Right renal cortex interstitium (tissue), 3 donors: ENCODE measurements around the gene RIPOR3. TPM values are rescaled to one million over a fixed set of nuclear protein-coding genes. Genes with fewer than 3 reads are reported as not detected.
A peak's percentile ranks its signal among the peaks of the same experiment; 100 is the strongest.
"Not testable (repeated sequence)": the region's sequence is repeated elsewhere in the genome, so short reads cannot be mapped to it uniquely, and the experiment has no call there.

Source experiments
- DNase-seq, 3 donors: peaks; one replicate each; pipeline ENCODE4 v3.0.0-alpha.2; 2013; ENCODE audit warnings: low read depth in 3 of 3, low spot score in 2 of 3
- polyA plus RNA-seq, 3 donors: library from polyadenylated mRNA; unstranded; fragments of 120-200 nt; gene quantifications; one replicate each; pipeline ENCODE4 v1.2.1, GENCODE V29; 2013; ENCODE audit not compliant: insufficient read length in 3 of 3

Gene RIPOR3
- polyA plus RNA-seq, 3 donors: 6.4 to 6.9 (median 6.5) TPM

DNA sequence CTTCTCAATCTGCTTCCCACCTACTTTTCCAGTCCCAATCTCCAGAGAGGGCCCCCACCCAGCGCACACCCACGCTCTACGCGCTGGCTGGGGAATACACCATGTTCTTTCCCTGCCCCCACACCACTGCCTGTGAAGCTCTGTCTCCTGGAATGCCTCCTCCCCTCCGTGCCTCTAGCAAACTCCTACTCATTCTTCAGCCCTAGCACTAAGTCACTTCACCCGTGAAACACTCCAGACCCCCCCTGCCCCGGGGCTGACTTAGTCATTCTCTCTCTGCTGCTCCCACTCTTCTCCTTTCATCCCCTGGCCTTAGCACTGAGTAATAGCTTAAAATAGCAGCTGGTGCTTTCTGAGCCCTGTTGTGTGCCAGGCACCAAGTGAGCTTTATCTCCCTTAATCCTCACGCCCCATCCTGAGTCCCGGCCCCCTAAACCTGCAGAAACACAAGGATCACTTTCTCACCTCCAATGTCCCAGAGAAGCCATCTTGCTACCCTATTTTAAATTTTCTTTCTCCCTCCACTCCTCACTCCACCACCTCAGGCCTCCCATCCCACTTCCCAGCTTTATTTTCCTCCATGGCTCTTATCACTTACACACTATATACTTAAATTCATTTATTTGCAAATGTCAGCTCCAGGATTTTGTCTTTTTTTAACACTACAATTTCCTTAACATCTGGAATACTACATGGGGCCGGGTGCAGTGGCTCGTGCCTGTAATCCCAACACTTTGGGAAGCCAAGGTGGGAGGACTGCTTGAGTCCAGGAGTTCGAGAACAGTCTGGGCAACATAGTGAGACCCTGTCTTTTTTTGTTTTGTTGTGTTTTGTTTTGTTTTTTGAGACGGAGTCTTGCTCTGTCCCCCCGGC lies 33.7 kb upstream of the RIPOR3 start:
- DNase-seq: peak in 1 of 3 donors; percentile 75

DNA sequence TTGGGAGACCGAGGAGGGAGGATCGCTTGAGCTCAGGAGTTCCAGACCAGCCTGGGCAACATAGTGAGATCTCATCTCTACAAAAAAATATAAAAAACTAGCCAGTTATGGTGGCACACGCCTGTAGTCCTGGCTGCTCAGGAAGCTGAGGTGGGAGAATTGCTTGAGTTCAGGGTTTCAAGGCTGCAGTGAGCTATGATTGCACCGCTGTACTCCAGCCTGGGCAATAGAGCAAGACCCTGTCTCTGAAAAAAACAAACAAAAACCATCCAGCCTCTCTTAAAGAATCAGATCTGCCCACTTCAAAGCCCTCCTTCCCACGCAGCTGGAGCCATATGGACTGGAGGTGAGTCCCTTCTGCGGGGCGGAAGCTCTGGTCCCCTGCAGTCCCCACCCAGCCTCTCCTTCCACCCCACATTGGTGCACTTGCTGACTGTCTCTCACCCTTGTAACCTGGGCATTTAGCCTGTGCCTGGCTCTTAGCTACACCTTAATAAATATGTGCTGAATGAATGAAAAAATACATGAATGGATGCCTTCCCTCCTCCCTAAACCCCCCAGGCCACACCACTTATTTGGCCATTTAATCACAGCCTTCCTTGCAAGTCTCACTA lies 32.9 kb upstream of the RIPOR3 start:
- DNase-seq: no peak

DNA sequence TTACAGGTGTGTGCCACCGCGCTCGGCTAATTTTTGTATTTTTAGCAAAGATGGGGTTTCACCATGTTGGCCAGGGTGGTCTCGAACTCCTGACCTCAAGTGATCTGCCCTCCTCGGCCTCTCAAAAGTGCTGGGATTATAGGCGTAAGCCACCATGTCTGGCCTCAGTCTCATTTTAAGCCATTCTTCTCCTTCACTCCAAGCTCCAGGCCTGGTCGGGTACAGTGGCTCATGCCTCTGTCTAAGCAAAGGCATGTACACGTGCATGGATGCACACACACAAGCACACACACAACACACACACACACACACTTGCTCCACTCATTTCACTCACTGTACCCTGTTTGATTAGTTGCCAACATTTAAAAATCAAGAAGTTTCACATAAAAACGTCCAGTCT lies 32.3 kb upstream of the RIPOR3 start:
- DNase-seq: no peak

DNA sequence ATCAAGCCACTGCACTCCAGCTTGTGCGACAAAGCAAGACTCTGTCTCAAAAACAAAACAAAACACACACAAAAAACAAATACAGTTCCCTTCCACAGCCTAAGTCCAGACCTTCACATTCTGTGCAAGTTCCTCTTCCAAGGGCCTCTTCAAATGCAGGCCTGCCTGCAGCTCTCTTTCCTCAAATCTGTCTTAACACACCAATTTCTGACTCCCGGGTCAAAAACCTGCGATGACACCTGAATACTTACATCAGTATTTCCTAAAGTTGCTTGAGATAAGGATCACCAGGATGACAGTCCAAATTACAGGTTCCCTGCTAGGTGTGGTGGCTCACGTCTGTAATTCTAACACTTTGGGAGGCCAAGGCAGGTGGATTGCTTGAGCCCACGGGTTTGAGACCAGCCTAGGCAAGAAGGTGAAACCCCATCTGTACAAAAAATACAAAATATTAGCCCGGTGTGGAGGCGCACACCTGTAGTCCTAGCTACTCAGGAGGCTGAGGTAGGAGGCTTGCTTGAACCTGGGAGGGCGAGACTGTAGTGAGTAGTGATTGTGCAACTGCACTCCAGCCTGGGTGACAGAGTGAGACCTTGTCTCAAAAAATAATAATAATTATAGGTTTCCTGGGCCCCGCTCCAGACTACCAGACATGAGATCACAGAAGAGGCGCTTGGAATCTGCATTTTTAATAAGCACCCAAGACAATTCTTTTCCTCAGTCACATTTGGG lies 31.2 kb upstream of the RIPOR3 start:
- DNase-seq: no peak

DNA sequence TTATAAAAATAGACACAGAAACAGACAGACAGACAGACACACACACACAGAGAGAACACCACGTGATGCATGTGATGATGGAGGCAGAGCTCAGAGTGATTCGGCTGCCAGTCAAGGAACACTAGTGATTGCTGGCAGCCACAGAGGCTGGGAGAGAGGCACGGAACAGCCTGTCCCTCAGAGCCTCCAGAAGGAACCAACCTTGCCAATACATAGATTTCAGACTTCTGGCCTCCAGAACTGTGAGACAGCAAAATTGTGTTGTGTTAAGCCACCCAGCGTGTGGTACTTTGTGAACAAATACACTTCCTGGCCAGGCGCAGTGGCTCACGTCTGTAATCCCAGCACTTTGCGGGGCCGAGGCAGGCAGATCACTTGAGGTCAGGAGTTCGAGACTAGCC lies 30.5 kb upstream of the RIPOR3 start:
- no peak for DNase-seq

DNA sequence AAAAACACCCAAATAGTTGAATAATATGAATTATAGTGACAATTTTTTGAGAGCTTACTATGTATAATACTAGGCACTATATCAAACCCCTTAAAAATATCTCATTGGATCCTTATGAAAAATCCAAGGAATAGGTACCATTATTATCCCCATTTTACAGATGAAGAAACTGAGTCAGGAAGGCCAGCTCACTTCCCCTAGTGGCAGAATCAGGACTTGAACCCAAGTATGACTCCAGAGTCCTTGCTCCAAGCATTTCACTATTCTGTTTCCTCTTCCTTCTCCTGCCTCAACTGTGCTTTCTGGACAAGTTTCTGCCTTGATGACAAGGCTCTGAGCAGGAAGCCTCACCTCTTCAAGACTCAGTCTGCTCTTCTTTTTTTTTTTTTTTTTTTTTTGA lies 29.2 kb upstream of the RIPOR3 start:
- DNase-seq: no peak

DNA sequence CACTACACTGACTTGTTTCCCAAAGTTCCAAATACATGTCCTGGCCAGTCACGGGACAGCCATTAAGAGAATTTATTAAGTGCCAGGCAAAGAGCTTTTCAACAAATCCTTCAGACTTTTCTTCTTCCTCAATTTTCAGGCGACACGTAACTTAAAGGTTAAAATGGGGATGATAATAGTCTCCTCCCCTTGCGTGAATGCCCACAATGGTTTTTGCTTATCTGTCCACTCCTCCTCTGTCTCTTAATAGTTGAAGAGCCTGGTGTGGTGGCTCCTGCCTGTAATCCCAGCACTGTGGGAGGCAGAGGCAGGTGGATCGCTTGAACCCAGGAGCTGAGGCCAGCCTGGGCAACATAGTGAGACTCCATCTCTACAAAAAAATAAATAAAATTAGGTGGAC lies 28.7 kb upstream of the RIPOR3 start:
- no peak for DNase-seq

DNA sequence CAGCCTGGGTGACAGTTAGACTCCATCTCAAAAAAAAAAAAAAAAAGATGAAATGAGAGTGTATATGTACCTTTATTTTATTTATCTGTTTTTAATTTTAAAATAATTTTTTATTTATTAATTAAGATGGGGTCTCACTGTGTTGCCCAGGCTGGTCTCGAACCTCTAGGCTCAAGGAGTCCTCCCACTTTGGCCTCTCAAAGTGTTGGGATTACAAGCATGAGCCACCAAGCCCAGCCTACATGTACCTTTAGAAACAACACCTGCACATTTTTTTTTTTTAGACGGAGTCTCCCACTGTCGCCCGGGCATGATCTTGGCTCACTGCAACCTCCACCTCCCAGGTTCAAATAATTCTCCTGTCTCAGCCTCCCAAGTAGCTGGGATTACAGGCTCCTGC lies 28.0 kb upstream of the RIPOR3 start:
- DNase-seq: no peak

DNA sequence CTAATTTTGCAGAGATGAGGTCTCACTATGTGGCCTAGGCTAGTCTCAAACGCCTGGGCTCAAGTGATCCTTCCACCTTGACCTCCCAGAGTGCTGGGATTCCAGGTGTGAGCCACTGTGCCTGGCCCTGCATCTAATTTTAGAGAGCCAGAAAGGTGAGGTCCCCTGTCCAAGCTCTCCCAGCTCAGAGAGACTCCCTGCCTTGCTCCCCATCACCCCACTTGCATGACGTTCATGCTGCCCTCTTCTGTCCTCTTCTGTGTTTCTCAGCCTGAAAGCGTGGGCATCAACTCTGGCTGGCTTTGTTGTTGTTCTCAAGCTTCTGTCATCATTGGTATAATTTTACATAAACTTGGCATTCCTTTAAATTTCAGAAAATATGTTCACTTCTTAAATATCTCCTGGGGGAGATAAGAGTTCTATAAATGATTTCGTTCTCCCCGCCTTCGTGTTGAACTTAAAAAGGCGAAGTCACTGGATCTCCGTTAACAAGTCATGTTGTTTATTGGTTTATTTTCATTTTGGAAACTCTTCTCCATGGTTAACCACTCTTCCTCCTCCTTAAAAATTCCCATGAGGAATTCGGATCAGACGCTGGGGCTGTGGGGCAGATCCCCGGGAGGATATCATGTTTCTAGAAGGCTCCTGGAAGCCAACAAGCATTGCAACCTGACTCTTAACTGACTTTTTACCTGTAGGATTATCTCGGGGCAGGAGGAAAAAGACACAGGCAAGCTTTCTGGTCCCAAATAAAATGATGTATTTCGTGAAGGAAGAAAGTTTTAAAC lies 26.8 kb upstream of the RIPOR3 start:
- DNase-seq: no peak

DNA sequence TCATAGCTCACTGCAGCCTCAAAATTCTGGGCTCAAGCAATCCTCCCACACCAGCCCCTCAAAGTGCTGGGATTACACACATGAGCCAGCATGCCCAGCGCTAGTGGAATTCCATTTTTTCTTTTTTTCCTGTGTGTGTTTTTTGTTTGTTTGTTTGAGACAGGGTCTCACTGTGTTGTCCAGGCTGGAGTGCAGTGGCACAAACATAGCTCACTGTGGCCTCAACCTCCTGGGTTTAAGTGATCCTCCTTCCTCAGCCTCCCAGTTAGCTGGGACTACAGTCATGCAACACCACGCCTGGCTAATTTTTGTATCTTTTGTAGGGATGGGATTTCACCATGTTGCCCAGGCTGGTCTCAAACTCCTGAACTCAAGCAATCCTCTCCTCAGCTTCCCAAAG lies 26.0 kb upstream of the RIPOR3 start:
- no peak for DNase-seq

DNA sequence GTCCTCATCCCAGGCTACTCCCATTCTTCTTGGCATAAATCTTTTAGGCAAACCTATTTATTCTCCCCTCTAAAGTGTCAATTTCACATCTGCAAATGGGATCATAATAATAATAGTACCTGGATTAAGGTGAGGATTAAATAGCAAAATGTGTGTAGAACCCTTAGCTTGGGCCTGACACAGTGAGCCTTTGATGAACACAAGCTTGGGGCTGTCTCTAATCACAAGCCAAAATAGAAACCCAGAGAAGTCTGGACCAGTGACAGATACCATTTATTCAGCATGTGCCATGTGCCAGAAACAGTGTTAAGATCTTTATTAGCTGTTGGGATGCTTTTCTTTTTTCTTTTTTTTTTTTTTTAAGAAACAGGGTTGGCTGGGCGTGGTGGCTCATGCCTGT lies 25.2 kb upstream of the RIPOR3 start:
- no peak for DNase-seq

DNA sequence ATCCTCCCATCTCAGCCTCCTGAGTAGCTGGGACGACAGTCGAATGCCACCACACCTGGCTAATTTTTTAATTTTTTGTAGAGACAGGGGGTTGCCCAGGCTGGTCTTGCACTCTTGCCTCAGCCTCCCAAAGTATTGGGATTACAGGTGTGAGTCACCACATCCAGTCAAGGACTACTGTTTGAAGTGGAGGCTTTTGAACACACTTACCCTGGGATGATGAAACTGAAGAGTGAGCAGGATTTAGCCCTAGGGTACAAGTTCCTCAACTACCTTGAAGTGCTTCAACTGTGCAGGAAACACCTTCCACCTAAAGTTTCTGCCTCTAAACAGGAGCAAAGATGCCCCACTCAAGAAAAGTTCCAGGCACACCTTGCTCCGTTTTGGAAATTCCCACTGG lies 24.4 kb upstream of the RIPOR3 start:
- no peak for DNase-seq

DNA sequence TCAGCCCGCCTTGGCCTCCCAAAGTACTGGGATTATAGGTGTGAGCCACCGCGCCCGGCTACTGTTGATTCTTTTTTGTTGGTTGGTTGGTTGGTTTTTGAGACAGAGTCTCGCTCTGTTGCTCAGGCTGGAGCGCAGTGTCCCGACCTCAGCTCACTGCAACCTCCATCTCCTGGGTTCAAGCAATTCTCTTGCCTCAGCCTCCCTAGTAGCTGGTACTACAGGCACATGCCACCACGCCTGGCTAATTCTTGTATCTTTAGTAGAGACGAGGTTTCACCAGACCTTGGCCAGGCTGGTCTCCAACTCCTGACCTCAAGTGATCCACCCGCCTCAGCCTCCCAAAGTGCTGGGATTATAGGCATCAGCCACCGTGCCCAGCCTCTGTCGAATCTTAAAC lies 23.1 kb upstream of the RIPOR3 start:
- not testable (repeated sequence) for DNase-seq

DNA sequence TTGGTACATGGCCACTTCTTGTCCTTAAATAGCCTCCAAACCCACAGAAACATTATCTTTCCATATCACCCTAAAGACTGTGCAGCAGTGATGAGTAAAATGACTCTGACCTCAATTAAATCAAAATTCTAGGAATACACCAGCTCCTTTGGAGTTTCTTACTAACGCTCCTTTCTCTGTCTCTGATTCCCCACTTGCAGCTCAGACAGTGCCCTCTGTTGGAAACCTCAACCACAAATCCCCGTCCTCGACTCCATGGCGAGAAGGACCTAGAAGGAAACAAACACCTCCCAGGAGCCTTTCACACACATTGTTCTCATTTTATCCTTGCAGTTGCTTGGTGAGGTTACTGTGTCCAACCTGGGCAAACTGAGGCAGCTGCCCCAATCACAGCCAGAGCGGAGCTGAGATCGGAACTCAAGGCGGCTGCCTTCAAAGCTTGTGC lies 22.3 kb upstream of the RIPOR3 start:
- no peak for DNase-seq

DNA sequence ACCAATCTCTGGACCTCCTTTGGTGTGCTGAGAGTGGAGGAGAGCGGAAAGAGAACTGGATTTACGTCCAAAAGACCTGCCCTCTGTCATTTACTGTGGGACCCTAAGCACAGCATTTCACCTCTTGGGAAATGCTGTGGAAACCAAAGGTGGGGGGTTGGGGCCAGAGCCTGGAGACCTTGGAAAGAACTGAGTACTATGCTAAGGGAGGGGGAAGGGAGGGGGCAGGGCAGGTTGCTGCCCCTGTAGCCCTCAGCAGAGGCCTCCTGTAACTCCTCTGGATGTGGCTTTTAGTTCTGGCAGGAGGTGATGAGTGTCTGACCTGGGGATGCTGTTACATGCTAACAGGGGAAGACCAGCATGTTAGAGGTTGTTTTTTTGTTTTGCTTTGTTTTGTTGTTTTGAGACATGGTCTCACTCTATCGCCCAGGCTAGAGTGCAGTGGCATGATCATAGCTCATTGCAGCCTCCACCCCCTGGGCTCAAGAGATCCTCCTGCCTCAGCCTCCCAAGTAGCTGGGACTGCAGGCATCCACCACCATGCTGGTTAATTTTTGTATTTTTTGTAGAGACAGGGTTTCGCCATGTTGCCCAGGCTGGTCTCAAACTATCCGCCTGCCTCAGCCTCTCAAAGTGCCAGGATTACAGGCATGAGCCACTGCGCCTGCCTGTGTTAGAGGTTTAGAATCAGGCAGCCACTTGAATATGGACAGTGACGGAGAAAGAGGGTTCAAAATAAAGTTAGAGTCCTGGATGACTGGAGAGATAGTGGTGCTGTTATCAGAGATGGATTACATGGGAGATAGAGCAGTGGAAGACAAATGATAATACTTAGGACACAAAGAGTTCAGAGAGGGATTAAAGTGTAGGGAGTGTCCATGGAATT lies 21.7 kb upstream of the RIPOR3 start:
- no peak for DNase-seq

DNA sequence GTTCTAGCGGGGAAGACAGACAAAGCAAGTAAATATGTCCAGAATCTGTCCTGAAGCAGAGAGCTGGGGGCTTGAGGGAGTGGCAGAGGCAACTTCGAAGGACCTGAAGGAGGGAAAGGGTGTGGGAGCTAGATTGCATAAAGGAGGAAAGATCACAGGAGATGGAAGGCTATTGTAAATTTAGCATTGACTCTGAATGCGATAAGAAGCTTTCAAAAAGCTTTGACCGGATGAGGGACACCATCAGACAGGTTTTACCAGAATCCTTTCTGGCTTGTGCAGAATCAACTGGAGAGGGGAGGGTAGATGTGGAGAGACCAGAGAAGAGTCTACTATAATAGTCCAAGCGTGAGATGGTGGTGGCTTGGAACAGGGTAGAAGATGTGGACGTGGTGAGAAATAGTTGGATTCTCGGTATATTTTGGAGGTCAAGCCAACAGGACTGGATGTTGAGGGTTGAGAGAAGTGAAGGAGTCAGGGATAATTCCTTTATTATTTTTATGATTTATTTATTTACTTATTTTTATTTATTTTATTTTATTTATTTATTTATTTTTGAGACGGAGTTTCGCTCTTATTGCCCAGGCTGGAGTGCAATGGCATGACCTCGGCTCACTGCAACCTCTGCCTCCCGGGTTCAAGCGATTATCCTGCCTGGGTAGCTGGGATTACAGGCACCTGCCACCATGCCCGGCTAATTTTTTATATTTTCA lies 19.9 kb upstream of the RIPOR3 start:
- no peak for DNase-seq

DNA sequence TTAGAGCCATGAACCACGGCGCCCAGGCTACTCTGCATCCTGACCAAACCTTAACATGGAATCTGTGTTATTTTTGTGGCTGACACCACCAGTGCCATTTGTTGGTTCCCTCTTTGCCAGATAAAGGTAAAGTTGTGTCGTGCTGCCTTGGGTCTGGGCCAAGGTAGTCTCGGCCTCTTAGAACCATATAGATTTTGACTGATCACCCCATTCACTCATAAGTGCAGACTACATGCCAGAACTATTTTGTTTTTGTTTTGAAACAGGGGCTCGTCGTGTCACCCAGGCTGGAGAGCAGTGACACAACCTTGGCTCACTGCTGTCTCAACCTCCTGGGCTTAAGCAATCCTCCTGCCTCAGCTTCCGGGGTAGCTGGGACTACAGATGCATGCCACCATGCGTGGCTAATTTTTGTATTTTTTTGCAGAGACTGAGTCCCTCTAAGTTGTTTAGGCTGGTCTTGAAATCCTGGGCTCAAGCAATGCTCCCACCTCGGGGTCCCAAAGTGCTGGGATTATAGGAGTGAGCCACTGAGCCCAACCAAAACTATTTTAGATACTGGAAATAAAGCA lies 19.2 kb upstream of the RIPOR3 start:
- DNase-seq: no peak

DNA sequence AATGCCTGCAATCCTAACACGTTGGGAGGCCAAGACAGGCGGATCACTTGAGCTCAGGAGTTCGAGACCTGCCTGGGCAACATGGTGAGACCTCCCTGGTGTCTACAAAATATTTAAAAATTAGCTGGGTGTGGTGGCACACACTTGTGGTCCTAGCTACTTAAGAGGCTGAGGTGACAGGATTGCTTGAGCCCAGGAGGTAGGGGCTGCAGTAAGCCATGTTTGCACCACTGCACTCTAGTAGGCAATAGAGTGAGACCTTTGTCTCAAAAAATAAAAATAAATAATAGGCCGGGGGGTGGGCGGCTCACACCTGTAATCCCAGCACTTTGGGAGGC lies 18.3 kb upstream of the RIPOR3 start:
- no peak for DNase-seq
